Neural progenitor cell (in vitro differentiated cells): Measurements from ENCODE around the gene SFR1. TPM values are rescaled to one million over a fixed set of nuclear protein-coding genes. Genes with fewer than 3 reads are reported as not detected.

ENCODE experiments used
- DNase-seq: peaks from one replicate; pipeline ENCODE4 v3.0.0-alpha.2; 2016; ENCODE audit warnings: low spot score
- H2AFZ ChIP-seq: fragments of 200-600 bp; sonication (generic); replicated peaks from 2 replicates; pipeline ENCODE4 v1.6.1; 2016; ENCODE audit warnings: antibody characterized with exemption
- H3F3A ChIP-seq: fragments of 200-600 bp; sonication (generic); 2 replicates; pipeline ENCODE4 v1.6.1; 2016; ENCODE audit warnings: antibody characterized with exemption, low read depth
- H3K27ac ChIP-seq: fragments of 200-600 bp; sonication (generic); 2 replicates; pipeline ENCODE4 v1.5.1; 2016; ENCODE audit warnings: mild to moderate bottlenecking
- H3K27me3 ChIP-seq: fragments of 200-600 bp; sonication (generic); 2 replicates; pipeline ENCODE4 v1.6.1; 2016; ENCODE audit warnings: mild to moderate bottlenecking, moderate library complexity
- H3K36me3 ChIP-seq: fragments of 200-600 bp; sonication (generic); 2 replicates; pipeline ENCODE4 v1.5.1; 2016
- H3K4me1 ChIP-seq: fragments of 200-600 bp; sonication (generic); 2 replicates; pipeline ENCODE4 v1.6.1; 2016; ENCODE audit warnings: mixed run types
- H3K4me2 ChIP-seq: fragments of 200-600 bp; sonication (generic); 2 replicates; pipeline ENCODE4 v1.6.1; 2016
- H3K4me3 ChIP-seq: fragments of 200-600 bp; sonication (generic); 2 replicates; pipeline ENCODE4 v1.5.1; 2016
- H3K79me2 ChIP-seq: fragments of 200-600 bp; sonication (generic); 2 replicates; pipeline ENCODE4 v1.6.1; 2016; ENCODE audit warnings: low read depth
- H3K9ac ChIP-seq: fragments of 200-600 bp; sonication (generic); 2 replicates; pipeline ENCODE4 v1.6.1; 2016
- H3K9me3 ChIP-seq: fragments of 200-600 bp; sonication (generic); 2 replicates; pipeline ENCODE4 v1.5.1; 2016; ENCODE audit warnings: low read depth
- H4K20me1 ChIP-seq: fragments of 200-600 bp; sonication (generic); 2 replicates; pipeline ENCODE4 v1.6.1; 2016; ENCODE audit warnings: low read depth
- H3K27ac Mint-ChIP-seq: 3 replicates; pipeline ENCODE4 v1.8.0; 2021; ENCODE audit warnings: mixed read lengths
- H3K27me3 Mint-ChIP-seq: 2 replicates; pipeline ENCODE4 v1.8.0; 2022; ENCODE audit warnings: low read depth, mild to moderate bottlenecking, inconsistent platforms, moderate library complexity, mixed read lengths; ENCODE audit not compliant: insufficient read depth
- H3K36me3 Mint-ChIP-seq: 3 replicates; pipeline ENCODE4 v1.8.0; 2021; ENCODE audit warnings: mixed read lengths
- H3K4me1 Mint-ChIP-seq: 3 replicates; pipeline ENCODE4 v1.8.0; 2021; ENCODE audit warnings: mixed read lengths
- H3K4me3 Mint-ChIP-seq: 3 replicates; pipeline ENCODE4 v1.8.0; 2021; ENCODE audit warnings: mild to moderate bottlenecking, moderate library complexity, mixed read lengths
- H3K9me3 Mint-ChIP-seq: 3 replicates; pipeline ENCODE4 v1.8.0; 2020; ENCODE audit warnings: mixed read lengths
- CTCF ChIP-seq: fragments of 200-600 bp; sonication (generic); IDR thresholded peaks from 2 replicates; pipeline ENCODE4 v1.5.1; 2017; ENCODE audit warnings: antibody characterized with exemption, mild to moderate bottlenecking
- EZH2 ChIP-seq: fragments of 200-600 bp; sonication (generic); IDR thresholded peaks from 2 replicates; pipeline ENCODE4 v1.6.1; 2017; ENCODE audit warnings: antibody characterized with exemption, mild to moderate bottlenecking, moderate library complexity
- EZH2phosphoT487 ChIP-seq: fragments of 200-600 bp; sonication (generic); IDR thresholded peaks from 2 replicates; pipeline ENCODE4 v1.6.1; 2017; ENCODE audit warnings: antibody characterized with exemption
- total RNA-seq: library from RNA; depleted of rRNA; stranded (reverse); fragments of >200 nt; gene quantifications from 2 replicates; pipeline ENCODE4 v1.2.3, GENCODE V29; 2015; ENCODE audit warnings: low replicate concordance

The SFR1 gene
- total RNA-seq, 1 donor from 2014 or later = 18.2 TPM

- H3K9me3 Mint-ChIP-seq = no peaks in the 10 kb centered on the region
- H3K79me2 ChIP-seq = no peaks in the 10 kb centered on the region
- H3K9me3 ChIP-seq = no peaks in the 10 kb centered on the region
- H3K36me3 Mint-ChIP-seq = no peaks in the 10 kb centered on the region
- H3K27ac ChIP-seq = no peak overlapping the region
- H3K27me3 Mint-ChIP-seq = no peaks in the 10 kb centered on the region
- TF ChIP-seq CTCF = no peak
- no peak for TF ChIP-seq EZH2
- no peak for TF ChIP-seq EZH2phosphoT487
- H3K4me1 ChIP-seq = no peaks in the 10 kb centered on the region
- no peaks in the 10 kb centered on the region for H3F3A ChIP-seq
- H3K4me3 Mint-ChIP-seq = no peak overlapping the region
- H3K4me1 Mint-ChIP-seq = peaks cover 2% of the 10 kb centered on the region
- H3K4me2 ChIP-seq = no peak overlapping the region
- H3K9ac ChIP-seq = no peak overlapping the region
- DNase-seq = no peak
- H3K27me3 ChIP-seq = no peaks in the 10 kb centered on the region
- no peak overlapping the region for H2AFZ ChIP-seq
- no peak overlapping the region for H3K27ac Mint-ChIP-seq
- H4K20me1 ChIP-seq = no peaks in the 10 kb centered on the region
- H3K36me3 ChIP-seq = no peaks in the 10 kb centered on the region
- no peak overlapping the region for H3K4me3 ChIP-seq
Measured at GRCh38 chr10:104113376-104113956, 8.5 kb upstream of the SFR1 start.

- Histone ChIP-seq H3K27ac (no peak overlapping the region), H3K4me1 (peaks cover 19% of the 10 kb centered on the region)
- no peak overlapping the region for H3K4me3 Mint-ChIP-seq
Measured at GRCh38 chr10:104117839-104118323, 4.1 kb upstream of the SFR1 start.

GRCh38 chr10:104119996-104120395 is 2.0 kb upstream of the SFR1 start:
- peaks cover 32% of the 10 kb centered on the region for H3F3A ChIP-seq
- H3K9ac ChIP-seq = no peak overlapping the region
- H3K4me1 Mint-ChIP-seq = peaks cover 28% of the 10 kb centered on the region
- peaks cover 30% of the 10 kb centered on the region for H3K4me1 ChIP-seq
- no peaks in the 10 kb centered on the region for H3K27me3 Mint-ChIP-seq
- no peaks in the 10 kb centered on the region for H3K36me3 Mint-ChIP-seq
- H3K9me3 ChIP-seq = no peaks in the 10 kb centered on the region
- no peaks in the 10 kb centered on the region for H3K36me3 ChIP-seq
- H3K27ac Mint-ChIP-seq = no peak overlapping the region
- H3K27ac ChIP-seq = peak overlapping the region; percentile 50
- H3K27me3 ChIP-seq = no peaks in the 10 kb centered on the region
- no peaks in the 10 kb centered on the region for H4K20me1 ChIP-seq
- H3K4me2 ChIP-seq = peak overlapping the region; percentile 82
- no peaks in the 10 kb centered on the region for H3K9me3 Mint-ChIP-seq
- DNase-seq = no peak
- peaks cover 20% of the 10 kb centered on the region for H3K79me2 ChIP-seq
- no peak for TF ChIP-seq EZH2phosphoT487
- no peak overlapping the region for H3K4me3 ChIP-seq
- H2AFZ ChIP-seq = peak overlapping the region; percentile 96
- H3K4me3 Mint-ChIP-seq = no peak overlapping the region

More at GRCh38 chr10:104117839-104118323, 4.1 kb upstream of the SFR1 start:
- H3K27me3 Mint-ChIP-seq = no peaks in the 10 kb centered on the region
- H2AFZ ChIP-seq = peak overlapping the region; percentile 13
- no peaks in the 10 kb centered on the region for H3K9me3 Mint-ChIP-seq
- no peaks in the 10 kb centered on the region for H3K27me3 ChIP-seq
- no peak for DNase-seq
- no peaks in the 10 kb centered on the region for H3K9me3 ChIP-seq
- H3K36me3 ChIP-seq = no peaks in the 10 kb centered on the region
- H3K79me2 ChIP-seq = peaks cover 6% of the 10 kb centered on the region
- no peaks in the 10 kb centered on the region for H3K36me3 Mint-ChIP-seq
- TF ChIP-seq CTCF = no peak
- TF ChIP-seq EZH2phosphoT487 = no peak
- no peak for TF ChIP-seq EZH2
- peaks cover 29% of the 10 kb centered on the region for H3F3A ChIP-seq
- H3K27ac Mint-ChIP-seq = no peak overlapping the region
- H3K4me3 ChIP-seq = no peak overlapping the region
- no peak overlapping the region for H3K9ac ChIP-seq
- peaks cover 18% of the 10 kb centered on the region for H3K4me1 Mint-ChIP-seq
- no peak overlapping the region for H3K4me2 ChIP-seq
- H4K20me1 ChIP-seq = no peaks in the 10 kb centered on the region

- H3K36me3 Mint-ChIP-seq = peaks cover 4% of the 10 kb centered on the region
Measured at GRCh38 chr10:104120512-104120902, 1.5 kb upstream of the SFR1 start.

More at GRCh38 chr10:104120512-104120902, 1.5 kb upstream of the SFR1 start:
- Histone ChIP-seq H2AFZ (peak overlapping the region; percentile 96), H3K27ac (peak overlapping the region; percentile 98), H3K79me2 (peaks cover 20% of the 10 kb centered on the region), H3K4me1 (peaks cover 30% of the 10 kb centered on the region), H3K27me3 (no peaks in the 10 kb centered on the region), H3F3A (peaks cover 32% of the 10 kb centered on the region), H4K20me1 (no peaks in the 10 kb centered on the region), H3K4me2 (peak overlapping the region; percentile 82), H3K9ac (no peak overlapping the region), H3K9me3 (no peaks in the 10 kb centered on the region), H3K4me3 (peak overlapping the region; percentile 63), H3K36me3 (no peaks in the 10 kb centered on the region)
- Mint-ChIP-seq H3K4me3 (peak overlapping the region; percentile 93), H3K4me1 (peaks cover 28% of the 10 kb centered on the region), H3K27ac (peak overlapping the region; percentile 99), H3K9me3 (no peaks in the 10 kb centered on the region), H3K27me3 (no peaks in the 10 kb centered on the region)
- TF ChIP-seq EZH2phosphoT487 = no peak
- no peak for TF ChIP-seq EZH2
- TF ChIP-seq CTCF = no peak
- no peak for DNase-seq
